ENCODE data around the gene MGAM2. TPM values are rescaled to one million over a fixed set of nuclear protein-coding genes. Genes with fewer than 3 reads are reported as not detected.
"Not testable (repeated sequence)": the region's sequence is repeated elsewhere in the genome, so short reads cannot be mapped to it uniquely, and the experiment has no call there.

Gene MGAM2
- total RNA-seq, 1 experiment from 2014 or later = 0.10 TPM

DNA sequence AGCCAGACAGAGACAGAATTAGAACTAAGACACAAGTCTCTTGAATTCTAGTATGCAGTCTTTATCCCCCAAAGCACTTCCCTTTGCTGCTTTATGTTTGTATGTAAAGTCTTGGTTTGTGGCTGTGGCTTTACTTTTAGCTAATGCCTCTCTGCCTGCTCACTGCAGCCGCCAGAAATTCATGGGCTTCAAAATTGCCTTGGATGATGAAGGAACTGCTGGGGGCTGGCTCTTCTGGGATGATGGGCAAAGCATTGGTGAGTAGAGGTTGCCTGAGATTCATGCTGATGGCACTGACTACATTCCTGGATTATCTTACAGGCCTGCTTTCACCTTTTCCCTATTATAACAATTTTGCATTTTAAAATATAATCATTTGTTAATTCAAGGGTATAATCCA, 10.9 kb upstream of the MGAM2 start:
- in situ Hi-C loops (cut with HindIII; ENCODE audit: low pct_unique_long_range_greater_than_20kb, low sequenced_read_pairs) = no loop called here

DNA sequence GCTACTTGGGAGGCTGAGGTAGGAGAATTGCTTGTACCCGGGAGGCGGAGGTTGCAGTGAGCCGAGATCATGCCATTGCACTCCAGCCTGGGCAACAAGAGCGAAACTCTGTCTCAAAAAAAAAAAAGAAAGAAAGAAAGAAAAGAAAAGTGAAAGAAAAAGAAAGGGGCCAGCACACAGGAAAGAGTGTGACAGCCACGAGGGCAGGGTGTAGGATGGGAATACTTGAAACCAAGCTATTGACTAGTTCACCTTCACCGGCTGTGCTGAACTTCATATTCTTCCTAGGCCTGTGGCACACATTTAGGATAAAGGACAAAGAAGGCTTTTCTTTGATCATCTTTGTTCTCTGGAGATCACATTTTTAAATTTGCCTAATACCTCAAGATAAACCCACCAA, 9.7 kb upstream of the MGAM2 start:
- POLR2A ChIA-PET; H3K9me3 ChIP-seq (ENCODE audit: control insufficient read depth, insufficient read depth, low read depth, low read length); H3K36me3 ChIP-seq (ENCODE audit: control insufficient read depth, insufficient read depth, low read length); ATAC-seq; BruUV-seq (replicated peaks); intact Hi-C loops (cut with micrococcal nuclease; ENCODE audit: unreplicated experiment); H3K4me3 ChIP-seq (ENCODE audit: low read depth in 2 of 2, low read length in 2 of 2); H3K27me3 ChIP-seq (ENCODE audit: control insufficient read depth, insufficient read depth, low read length); H3K27ac ChIP-seq (ENCODE audit: low read length); in situ Hi-C loops (cut with HindIII; ENCODE audit: low pct_unique_long_range_greater_than_20kb, low sequenced_read_pairs); H3K4me1 ChIP-seq (ENCODE audit: control insufficient read depth, insufficient read depth, low read length); CTCF ChIA-PET; DNase-seq (ENCODE audit: low read depth, low spot score): not testable (repeated sequence)

More for the DNA sequence above, 10.9 kb upstream of the MGAM2 start:
- Histone ChIP-seq H3K4me1 (ENCODE audit: control insufficient read depth, insufficient read depth, low read length) (no peaks in the 10 kb centered on the region), H3K36me3 (ENCODE audit: control insufficient read depth, insufficient read depth, low read length) (no peaks in the 10 kb centered on the region), H3K27ac (ENCODE audit: low read length) (no peak overlapping the region), H3K9me3 (ENCODE audit: control insufficient read depth, insufficient read depth, low read depth, low read length) (no peaks in the 10 kb centered on the region), H3K4me3 (ENCODE audit: low read depth in 2 of 2, low read length in 2 of 2) (no peak overlapping the region), H3K27me3 (ENCODE audit: control insufficient read depth, insufficient read depth, low read length) (no peaks in the 10 kb centered on the region)
- intact Hi-C loops (cut with micrococcal nuclease; ENCODE audit: unreplicated experiment) = no loop called here
- TF ChIP-seq, protein P1, sequence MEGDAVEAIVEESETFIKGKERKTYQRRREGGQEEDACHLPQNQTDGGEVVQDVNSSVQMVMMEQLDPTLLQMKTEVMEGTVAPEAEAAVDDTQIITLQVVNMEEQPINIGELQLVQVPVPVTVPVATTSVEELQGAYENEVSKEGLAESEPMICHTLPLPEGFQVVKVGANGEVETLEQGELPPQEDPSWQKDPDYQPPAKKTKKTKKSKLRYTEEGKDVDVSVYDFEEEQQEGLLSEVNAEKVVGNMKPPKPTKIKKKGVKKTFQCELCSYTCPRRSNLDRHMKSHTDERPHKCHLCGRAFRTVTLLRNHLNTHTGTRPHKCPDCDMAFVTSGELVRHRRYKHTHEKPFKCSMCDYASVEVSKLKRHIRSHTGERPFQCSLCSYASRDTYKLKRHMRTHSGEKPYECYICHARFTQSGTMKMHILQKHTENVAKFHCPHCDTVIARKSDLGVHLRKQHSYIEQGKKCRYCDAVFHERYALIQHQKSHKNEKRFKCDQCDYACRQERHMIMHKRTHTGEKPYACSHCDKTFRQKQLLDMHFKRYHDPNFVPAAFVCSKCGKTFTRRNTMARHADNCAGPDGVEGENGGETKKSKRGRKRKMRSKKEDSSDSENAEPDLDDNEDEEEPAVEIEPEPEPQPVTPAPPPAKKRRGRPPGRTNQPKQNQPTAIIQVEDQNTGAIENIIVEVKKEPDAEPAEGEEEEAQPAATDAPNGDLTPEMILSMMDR (IDR thresholded peaks at IDR 0.05) = no peak
- TF ChIP-seq POLR2AphosphoS5 (IDR thresholded peaks at IDR 0.05; ENCODE audit: low read depth, low read length) = no peak
- TF ChIP-seq, protein P2, sequence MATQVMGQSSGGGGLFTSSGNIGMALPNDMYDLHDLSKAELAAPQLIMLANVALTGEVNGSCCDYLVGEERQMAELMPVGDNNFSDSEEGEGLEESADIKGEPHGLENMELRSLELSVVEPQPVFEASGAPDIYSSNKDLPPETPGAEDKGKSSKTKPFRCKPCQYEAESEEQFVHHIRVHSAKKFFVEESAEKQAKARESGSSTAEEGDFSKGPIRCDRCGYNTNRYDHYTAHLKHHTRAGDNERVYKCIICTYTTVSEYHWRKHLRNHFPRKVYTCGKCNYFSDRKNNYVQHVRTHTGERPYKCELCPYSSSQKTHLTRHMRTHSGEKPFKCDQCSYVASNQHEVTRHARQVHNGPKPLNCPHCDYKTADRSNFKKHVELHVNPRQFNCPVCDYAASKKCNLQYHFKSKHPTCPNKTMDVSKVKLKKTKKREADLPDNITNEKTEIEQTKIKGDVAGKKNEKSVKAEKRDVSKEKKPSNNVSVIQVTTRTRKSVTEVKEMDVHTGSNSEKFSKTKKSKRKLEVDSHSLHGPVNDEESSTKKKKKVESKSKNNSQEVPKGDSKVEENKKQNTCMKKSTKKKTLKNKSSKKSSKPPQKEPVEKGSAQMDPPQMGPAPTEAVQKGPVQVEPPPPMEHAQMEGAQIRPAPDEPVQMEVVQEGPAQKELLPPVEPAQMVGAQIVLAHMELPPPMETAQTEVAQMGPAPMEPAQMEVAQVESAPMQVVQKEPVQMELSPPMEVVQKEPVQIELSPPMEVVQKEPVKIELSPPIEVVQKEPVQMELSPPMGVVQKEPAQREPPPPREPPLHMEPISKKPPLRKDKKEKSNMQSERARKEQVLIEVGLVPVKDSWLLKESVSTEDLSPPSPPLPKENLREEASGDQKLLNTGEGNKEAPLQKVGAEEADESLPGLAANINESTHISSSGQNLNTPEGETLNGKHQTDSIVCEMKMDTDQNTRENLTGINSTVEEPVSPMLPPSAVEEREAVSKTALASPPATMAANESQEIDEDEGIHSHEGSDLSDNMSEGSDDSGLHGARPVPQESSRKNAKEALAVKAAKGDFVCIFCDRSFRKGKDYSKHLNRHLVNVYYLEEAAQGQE (IDR thresholded peaks at IDR 0.05; ENCODE audit: insufficient read depth in 1 of 2, low read depth in 2 of 2, low read length in 1 of 2) = no peak
- TF ChIP-seq SIN3A (IDR thresholded peaks at IDR 0.05; ENCODE audit: borderline replicate concordance, insufficient read depth, low read depth, low read length) = no peak
- TF ChIP-seq TCF7L2 (IDR thresholded peaks at IDR 0.05; ENCODE audit: low read depth, low read length) = no peak
- DNase-seq (ENCODE audit: low read depth, low spot score) = no peak
- BruUV-seq (replicated peaks) = no TSS peak
- ChIA-PET POLR2A (no interaction called here), CTCF (no interaction called here)
- ATAC-seq = no peak

DNA sequence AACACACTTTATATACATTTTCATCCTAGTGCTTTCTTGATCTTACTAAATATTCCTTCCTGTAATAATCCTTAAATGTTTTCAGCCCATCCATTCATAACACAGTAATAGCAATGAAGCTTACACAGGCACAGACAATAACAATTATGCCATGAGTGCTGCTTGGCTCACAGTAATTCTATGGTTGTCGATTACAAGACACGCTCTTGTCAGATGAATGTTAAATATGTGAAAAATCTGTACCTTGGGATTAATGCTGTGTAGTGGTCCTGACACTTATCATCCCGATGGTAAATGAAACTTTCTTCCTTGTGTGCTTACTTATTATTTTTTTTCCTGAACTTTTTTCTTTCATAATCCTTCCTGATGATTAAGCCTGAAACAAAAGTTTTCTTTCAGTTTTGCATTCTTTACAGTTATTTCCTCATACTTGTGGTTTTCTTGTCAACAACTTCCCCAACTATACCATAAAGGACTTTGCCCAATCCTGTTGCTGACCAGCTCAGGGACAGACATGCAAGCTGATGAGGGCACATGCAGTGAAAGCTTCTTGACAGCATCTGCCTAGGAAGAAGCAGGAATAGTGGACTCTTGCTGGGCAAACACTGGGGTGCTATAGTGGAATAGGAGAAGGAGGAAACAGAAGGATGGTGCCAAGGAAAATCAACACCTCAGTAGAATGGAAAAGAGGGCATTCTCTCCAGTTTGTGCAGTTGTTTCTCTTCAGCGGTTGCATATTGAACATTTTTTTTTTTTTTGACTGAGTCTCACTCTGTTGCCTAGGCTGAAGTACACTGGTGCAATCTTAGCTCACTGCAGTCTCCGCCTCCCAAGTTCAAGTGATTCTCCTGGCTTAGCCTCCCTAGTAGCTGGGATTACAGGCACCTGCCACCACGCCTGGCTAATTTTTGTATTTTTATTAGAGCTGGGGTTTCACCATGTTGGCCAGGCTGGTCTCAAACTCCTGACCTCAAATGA, 6.7 kb upstream of the MGAM2 start:
- intact Hi-C loops (cut with micrococcal nuclease; ENCODE audit: unreplicated experiment) (no loop called here), in situ Hi-C loops (cut with HindIII; ENCODE audit: low pct_unique_long_range_greater_than_20kb, low sequenced_read_pairs) (no loop called here)
- ATAC-seq (no peak), DNase-seq (ENCODE audit: low read depth, low spot score) (no peak)
- no peaks in the 10 kb centered on the region for H3K27me3 ChIP-seq (ENCODE audit: control insufficient read depth, insufficient read depth, low read length)
- no peaks in the 10 kb centered on the region for H3K36me3 ChIP-seq (ENCODE audit: control insufficient read depth, insufficient read depth, low read length)
- TF ChIP-seq, protein P2 (IDR thresholded peaks at IDR 0.05; ENCODE audit: insufficient read depth in 1 of 2, low read depth in 2 of 2, low read length in 1 of 2) = no peak
- no peak for TF ChIP-seq POLR2AphosphoS5 (IDR thresholded peaks at IDR 0.05; ENCODE audit: low read depth, low read length)
- TF ChIP-seq, protein P1 (IDR thresholded peaks at IDR 0.05) = no peak
- TF ChIP-seq TCF7L2 (IDR thresholded peaks at IDR 0.05; ENCODE audit: low read depth, low read length) = no peak
- no peak for TF ChIP-seq SIN3A (IDR thresholded peaks at IDR 0.05; ENCODE audit: borderline replicate concordance, insufficient read depth, low read depth, low read length)
- CTCF ChIA-PET = no interaction called here
- no peaks in the 10 kb centered on the region for H3K4me1 ChIP-seq (ENCODE audit: control insufficient read depth, insufficient read depth, low read length)
- H3K27ac ChIP-seq (ENCODE audit: low read length) = no peak overlapping the region
- no TSS peak for BruUV-seq (replicated peaks)
- no peak overlapping the region for H3K4me3 ChIP-seq (ENCODE audit: low read depth in 2 of 2, low read length in 2 of 2)
- no peaks in the 10 kb centered on the region for H3K9me3 ChIP-seq (ENCODE audit: control insufficient read depth, insufficient read depth, low read depth, low read length)
- POLR2A ChIA-PET = no interaction called here

Measured in Panc1 (cell line).